WI38 (cell line): ENCODE measurements around the gene NHLRC2.
"Not testable (repeated sequence)": the region's sequence is repeated elsewhere in the genome, so short reads cannot be mapped to it uniquely, and the experiment has no call there.

Experiments used
- H3K4me3 ChIP-seq: 2 replicates; pipeline ENCODE4 v1.5.1; 2011; ENCODE audit warnings: low read depth, mild to moderate bottlenecking, control low read depth, low read length
- CTCF ChIP-seq: IDR thresholded peaks from 2 replicates; pipeline ENCODE4 v1.5.1; 2012; ENCODE audit warnings: low read depth, mild to moderate bottlenecking, control low read depth, low read length

Gene NHLRC2

GRCh38 chr10:113854013-113854760 is at the start of gene NHLRC2, which contains the start of gene DCLRE1A:
Gene NHLRC2, plus strand, starts transcription at chr10:113854661. Its CDS starts 212 bp downstream, at chr10:113854873.
Gene DCLRE1A, minus strand, starts transcription at chr10:113854082. Its CDS starts 900 bp downstream, at chr10:113853182.
- TF ChIP-seq CTCF: no peak
- H3K4me3 ChIP-seq: peak within 1 kb of the TSS; percentile 78

- TF ChIP-seq CTCF: no peak
- no peak overlapping the region for H3K4me3 ChIP-seq
Observed at GRCh38 chr10:113806503-113806902, 48.0 kb upstream of the NHLRC2 start.

- no peak for TF ChIP-seq CTCF
- H3K4me3 ChIP-seq: no peak overlapping the region
Observed at GRCh38 chr10:113808168-113808567, 46.3 kb upstream of the NHLRC2 start.

GRCh38 chr10:113814700-113815099 is 39.8 kb upstream of the NHLRC2 start:
- not testable (repeated sequence) for H3K4me3 ChIP-seq

GRCh38 chr10:113819989-113820388 is 34.5 kb upstream of the NHLRC2 start:
- no peak overlapping the region for H3K4me3 ChIP-seq
- no peak for TF ChIP-seq CTCF

- 0 out of 2 replicates have a peak, but pooled peaks have one; percentile 4 for TF ChIP-seq CTCF
- no peak overlapping the region for H3K4me3 ChIP-seq
Observed at GRCh38 chr10:113820507-113820906, 34.0 kb upstream of the NHLRC2 start.

GRCh38 chr10:113821306-113821705 is 33.2 kb upstream of the NHLRC2 start:
- not testable (repeated sequence) for H3K4me3 ChIP-seq

GRCh38 chr10:113822174-113822573 is 32.3 kb upstream of the NHLRC2 start:
- no peak for TF ChIP-seq CTCF
- no peak overlapping the region for H3K4me3 ChIP-seq
